Lower lobe of right lung (tissue), 2 donors: ENCODE measurements around the gene GPR85. TPM values are rescaled to one million over a fixed set of nuclear protein-coding genes. Genes with fewer than 3 reads are reported as not detected.

ENCODE experiments used
- ATAC-seq, 2 donors: fragments of 200-7000 bp; cut with Tn5 transposase; one replicate each; pipeline ENCODE4 v1.9.1; 2020 to 2022; ENCODE audit warnings: mild to moderate bottlenecking in 2 of 2, moderate library complexity in 2 of 2
- DNase-seq: peaks from one replicate; pipeline ENCODE4 v3.0.0-alpha.2; 2020
- H3K27ac ChIP-seq: fragments of 200-600 bp; one replicate; pipeline ENCODE4 v1.8.0; 2022
- H3K27me3 ChIP-seq: fragments of 200-600 bp; one replicate; pipeline ENCODE4 v1.8.0; 2022; ENCODE audit warnings: low read depth
- H3K36me3 ChIP-seq: fragments of 200-600 bp; one replicate; pipeline ENCODE4 v1.8.0; 2022; ENCODE audit warnings: mild to moderate bottlenecking
- H3K4me1 ChIP-seq: fragments of 200-600 bp; one replicate; pipeline ENCODE4 v1.8.0; 2022
- H3K4me3 ChIP-seq: fragments of 200-600 bp; one replicate; pipeline ENCODE4 v1.8.0; 2022; ENCODE audit warnings: mild to moderate bottlenecking
- H3K9me3 ChIP-seq: fragments of 200-600 bp; one replicate; pipeline ENCODE4 v1.8.0; 2022
- intact Hi-C: fragments of 100-400 bp; cut with DNase I; formaldehyde crosslinking; loops from one replicate; pipeline ENCODE4 v1.11.0; 2022
- long read RNA-seq: library from polyadenylated mRNA; unstranded; transcript quantifications from one replicate; pipeline ENCODE4 v2.0.0, GENCODE V29; 2021
- total RNA-seq: library from RNA; stranded (reverse); fragmentation: NEBNext Ultra II Directional; extraction: Animal tissue kit (Norgen Biotek cat#: 25700); gene quantifications from one replicate; pipeline ENCODE4 v1.2.1, GENCODE V29; 2021
- TF ChIP-seq, protein P1 (sequence below): fragments of 200-600 bp; IDR thresholded peaks from one replicate; pipeline ENCODE4 v1.8.0; 2022; ENCODE audit warnings: antibody characterized with exemption, mild to moderate bottlenecking
- donor health status: DM: no; HTN: yes; CAD: no; lungs with severe emphysema.

GPR85 gene
- 4.5 TPM for total RNA-seq
- long read RNA-seq, partial matches to known transcripts: 0 of 6 reads
- long read RNA-seq, other reads (novel, unspliced or antisense): 3 of 6 reads

DNA sequence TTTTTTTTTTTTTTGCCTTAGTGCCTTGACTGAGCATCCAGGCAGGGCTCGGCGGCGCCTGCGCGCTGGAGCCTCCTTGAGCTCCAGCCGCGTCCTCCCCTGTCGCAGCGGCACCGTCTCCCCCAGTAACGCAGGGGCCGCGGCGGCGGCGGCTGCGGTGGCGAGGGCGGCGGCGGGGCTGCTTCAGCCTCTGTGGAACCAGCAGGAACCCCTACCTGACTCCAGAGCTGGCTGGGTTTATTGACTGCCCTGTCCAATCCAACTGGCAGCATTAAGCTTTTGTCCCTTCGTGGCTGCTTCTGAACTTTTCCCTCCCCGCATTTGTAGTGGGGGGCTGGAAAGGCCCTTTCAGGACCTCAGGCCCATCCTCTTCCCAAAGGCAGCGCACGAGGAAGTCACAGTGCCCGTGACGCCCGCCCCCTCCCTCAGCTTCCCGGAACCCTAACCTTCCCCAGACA is at the start of gene GPR85:
GPR85 (minus strand) TSS at position 397 of the 458 bp plus-strand sequence. CDS start 2,106 bp downstream, outside the sequence.
- H3K4me3 ChIP-seq: peak within 1 kb of the TSS; percentile 55
- no peaks in the 10 kb centered on the region for H3K4me1 ChIP-seq
- intact Hi-C loops: no loop called here
- H3K27me3 ChIP-seq: peaks cover 9% of the 10 kb centered on the region
- H3K9me3 ChIP-seq: no peaks in the 10 kb centered on the region
- H3K36me3 ChIP-seq: no peaks in the 10 kb centered on the region
- ATAC-seq (peak; percentile 91 to 93), DNase-seq (peak; percentile 68)
- TF ChIP-seq, protein P1, sequence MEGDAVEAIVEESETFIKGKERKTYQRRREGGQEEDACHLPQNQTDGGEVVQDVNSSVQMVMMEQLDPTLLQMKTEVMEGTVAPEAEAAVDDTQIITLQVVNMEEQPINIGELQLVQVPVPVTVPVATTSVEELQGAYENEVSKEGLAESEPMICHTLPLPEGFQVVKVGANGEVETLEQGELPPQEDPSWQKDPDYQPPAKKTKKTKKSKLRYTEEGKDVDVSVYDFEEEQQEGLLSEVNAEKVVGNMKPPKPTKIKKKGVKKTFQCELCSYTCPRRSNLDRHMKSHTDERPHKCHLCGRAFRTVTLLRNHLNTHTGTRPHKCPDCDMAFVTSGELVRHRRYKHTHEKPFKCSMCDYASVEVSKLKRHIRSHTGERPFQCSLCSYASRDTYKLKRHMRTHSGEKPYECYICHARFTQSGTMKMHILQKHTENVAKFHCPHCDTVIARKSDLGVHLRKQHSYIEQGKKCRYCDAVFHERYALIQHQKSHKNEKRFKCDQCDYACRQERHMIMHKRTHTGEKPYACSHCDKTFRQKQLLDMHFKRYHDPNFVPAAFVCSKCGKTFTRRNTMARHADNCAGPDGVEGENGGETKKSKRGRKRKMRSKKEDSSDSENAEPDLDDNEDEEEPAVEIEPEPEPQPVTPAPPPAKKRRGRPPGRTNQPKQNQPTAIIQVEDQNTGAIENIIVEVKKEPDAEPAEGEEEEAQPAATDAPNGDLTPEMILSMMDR: no peak
- H3K27ac ChIP-seq: peak within 1 kb of the TSS; percentile 36

- Histone ChIP-seq H3K36me3 (no peaks in the 10 kb centered on the region), H3K4me3 (no peak overlapping the region), H3K9me3 (no peaks in the 10 kb centered on the region), H3K27ac (no peak overlapping the region), H3K27me3 (no peaks in the 10 kb centered on the region), H3K4me1 (no peaks in the 10 kb centered on the region)
- DNase-seq: no peak
- no peak for ATAC-seq
- TF ChIP-seq, protein P1: no peak
- intact Hi-C loops: no loop called here
These were observed 47.4 kb upstream of the GPR85 start for GRCh38 chr7:113134025-113134424.

GRCh38 chr7:113131367-113131766 is 44.7 kb upstream of the GPR85 start:
- no peaks in the 10 kb centered on the region for H3K36me3 ChIP-seq

GRCh38 chr7:113128031-113128430 is 41.4 kb upstream of the GPR85 start:
- no peaks in the 10 kb centered on the region for H3K27me3 ChIP-seq
- no peaks in the 10 kb centered on the region for H3K36me3 ChIP-seq

More at GRCh38 chr7:113131367-113131766, 44.7 kb upstream of the GPR85 start:
- Histone ChIP-seq H3K27me3 (no peaks in the 10 kb centered on the region), H3K9me3 (no peaks in the 10 kb centered on the region), H3K27ac (no peak overlapping the region), H3K4me1 (no peaks in the 10 kb centered on the region), H3K4me3 (no peak overlapping the region)
- intact Hi-C loops: no loop called here
- TF ChIP-seq, protein P1: no peak
- ATAC-seq (no peak), DNase-seq (no peak)

GRCh38 chr7:113125728-113126127 is 39.1 kb upstream of the GPR85 start:
- TF ChIP-seq, protein P1: no peak
- no peaks in the 10 kb centered on the region for H3K36me3 ChIP-seq
- no peak overlapping the region for H3K4me3 ChIP-seq
- no peaks in the 10 kb centered on the region for H3K4me1 ChIP-seq
- no peak for DNase-seq
- intact Hi-C loops: no loop called here
- ATAC-seq: no peak
- no peaks in the 10 kb centered on the region for H3K9me3 ChIP-seq
- H3K27me3 ChIP-seq: no peaks in the 10 kb centered on the region
- H3K27ac ChIP-seq: no peak overlapping the region

More at GRCh38 chr7:113128031-113128430, 41.4 kb upstream of the GPR85 start:
- ATAC-seq (no peak), DNase-seq (no peak)
- TF ChIP-seq, protein P1: no peak
- H3K4me1 ChIP-seq: no peaks in the 10 kb centered on the region
- no peak overlapping the region for H3K27ac ChIP-seq
- no peaks in the 10 kb centered on the region for H3K9me3 ChIP-seq
- no peak overlapping the region for H3K4me3 ChIP-seq
- intact Hi-C loops: no loop called here
